CD4-positive, alpha-beta T cell treated with Interleukin-21 for 1 hour (primary cell): ENCODE results near the gene UPK1A.

Source experiments
- DNase-seq: peaks from one replicate; pipeline ENCODE4 v3.0.0-alpha.2; 2020

Gene UPK1A

DNA sequence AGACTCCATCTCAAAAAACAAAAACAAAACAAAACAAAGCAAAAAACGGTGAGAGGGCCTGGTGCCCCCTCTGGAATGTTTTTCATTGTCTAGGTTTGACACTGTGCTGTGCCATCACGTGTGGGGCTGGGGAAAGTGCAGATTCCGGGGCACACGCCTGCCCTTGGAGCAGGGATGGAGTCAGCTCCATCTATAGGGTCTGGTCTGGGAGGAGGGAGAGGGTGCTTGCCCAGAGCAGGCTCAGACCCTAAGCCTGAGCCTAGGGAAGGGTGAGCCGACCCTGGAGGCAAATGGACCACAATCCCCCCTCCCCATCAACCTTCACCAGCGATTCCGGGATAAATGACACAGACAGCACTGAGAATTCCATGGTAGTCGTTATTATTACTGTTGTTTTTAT lies 27.1 kb downstream of the UPK1A start:
- DNase-seq = no peak

DNA sequence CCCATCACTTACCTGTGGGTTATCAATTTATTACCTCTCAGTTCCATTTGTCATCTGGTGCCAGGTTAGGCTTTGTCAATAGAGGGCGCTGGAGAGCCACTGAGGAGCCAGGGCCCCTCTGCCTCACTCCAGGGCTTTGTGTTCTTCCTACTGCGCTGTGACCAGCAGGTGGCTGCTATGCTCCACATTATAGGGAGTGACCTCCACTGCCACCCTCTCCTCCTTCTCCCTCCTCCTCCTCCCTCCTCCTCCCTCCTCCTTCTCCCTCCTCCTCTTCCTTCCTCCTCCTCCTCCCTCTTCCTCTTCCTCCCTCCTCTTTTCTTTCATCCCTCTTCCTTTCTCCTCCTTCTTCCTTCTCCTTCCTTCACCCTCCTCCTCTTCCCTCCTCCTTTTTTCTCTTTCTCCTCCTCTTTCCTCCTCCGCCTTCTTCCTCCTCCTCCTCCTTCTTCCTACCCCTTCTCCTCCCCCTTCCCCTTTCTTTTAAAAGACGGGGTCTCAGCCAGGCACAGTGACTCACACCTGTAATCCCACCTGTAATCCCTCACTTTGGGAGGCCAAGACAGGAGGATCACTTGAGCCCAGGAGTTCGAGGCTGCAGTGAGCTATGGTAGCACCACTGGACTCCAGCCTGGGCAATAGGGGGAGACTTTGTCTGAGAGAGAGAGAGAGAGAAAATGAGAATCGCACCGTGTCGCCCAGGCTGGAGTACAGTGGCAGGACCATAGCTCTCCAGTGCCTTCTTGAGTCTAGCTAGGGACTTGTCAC lies 27.7 kb downstream of the UPK1A start:
- DNase-seq = peak; percentile 94

DNA sequence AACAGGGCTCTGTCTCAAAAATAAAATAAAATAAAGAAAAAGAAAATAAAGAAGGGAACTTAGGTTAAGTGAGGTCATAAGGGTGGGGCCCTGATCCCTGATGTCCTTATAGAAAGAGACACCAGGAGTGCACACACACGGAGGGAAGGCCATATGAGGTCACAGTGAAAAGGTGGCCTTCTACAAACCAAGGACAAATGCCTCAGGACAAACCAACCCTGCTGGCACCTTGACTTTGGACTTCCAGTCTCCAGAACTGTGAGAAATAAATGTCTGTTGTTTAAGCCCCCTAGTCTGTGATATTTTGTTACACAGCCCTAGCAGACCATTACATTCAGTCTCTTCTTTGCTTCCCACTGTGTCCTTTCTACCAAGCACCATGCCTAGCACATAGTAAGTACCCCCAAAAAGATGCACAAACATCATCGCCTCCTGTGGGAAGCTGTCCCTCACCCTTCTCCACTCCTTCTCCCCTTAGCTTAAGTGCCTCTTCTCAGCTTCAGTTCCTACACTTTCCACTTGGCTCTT lies 29.6 kb downstream of the UPK1A start:
- no peak for DNase-seq

DNA sequence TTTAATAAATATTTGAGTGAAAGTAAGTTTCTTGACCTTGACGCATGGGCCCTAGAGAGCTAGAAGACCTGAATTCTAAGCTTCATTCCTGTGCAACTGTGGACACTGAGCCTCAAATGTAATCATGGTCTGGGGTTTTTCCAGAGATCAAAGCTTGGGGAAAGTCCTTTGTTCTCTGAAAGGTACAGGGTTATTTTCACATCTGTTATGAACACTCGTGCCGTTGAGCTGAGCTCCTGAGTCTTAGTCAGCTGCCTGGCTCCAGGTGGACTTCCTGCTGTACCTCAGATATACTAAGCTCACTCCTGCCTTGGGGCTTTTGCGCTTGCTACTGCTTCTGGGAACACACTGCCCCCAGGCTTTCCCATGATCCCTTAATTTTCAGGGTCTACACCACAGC lies 30.5 kb downstream of the UPK1A start:
- no peak for DNase-seq

DNA sequence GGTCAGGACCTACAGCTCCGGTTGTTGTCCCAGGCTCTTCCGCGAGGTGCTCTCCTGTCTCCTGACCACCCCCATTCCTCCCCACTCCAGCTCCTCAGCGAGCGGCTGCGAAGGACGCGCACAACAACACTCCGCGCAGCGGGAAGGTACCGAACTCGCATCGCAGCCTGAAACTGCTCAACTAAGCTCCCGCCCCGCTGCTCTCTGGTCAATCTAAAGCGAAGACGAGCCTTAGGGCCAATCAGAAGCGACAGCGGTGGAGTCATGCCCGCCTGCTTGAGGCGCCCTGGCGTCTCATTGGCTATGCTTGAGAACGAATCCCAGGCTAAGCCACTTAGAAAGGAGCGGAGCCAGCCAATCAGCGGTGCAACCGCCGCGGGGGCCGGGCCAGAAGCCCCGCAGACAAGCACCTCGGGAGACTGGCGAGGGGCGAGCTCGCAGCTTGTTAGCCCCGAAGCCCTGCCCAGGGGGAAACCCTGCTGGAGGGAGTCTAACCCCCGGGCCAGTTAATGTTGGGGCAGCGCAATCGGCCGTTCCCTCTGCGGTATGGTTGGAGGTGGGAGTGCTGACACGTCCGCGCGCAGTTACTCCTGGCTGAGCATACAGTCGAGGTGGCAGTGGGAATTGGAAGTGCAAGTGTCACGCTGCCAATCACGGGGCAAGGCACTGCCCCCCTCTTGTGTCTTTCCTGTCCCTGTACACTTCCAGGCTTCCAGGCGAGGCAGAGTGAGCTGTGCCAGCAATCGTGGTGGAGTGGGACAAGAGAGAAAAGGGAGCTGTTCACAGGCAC lies 36.1 kb downstream of the UPK1A start:
- DNase-seq = peak; percentile 97

DNA sequence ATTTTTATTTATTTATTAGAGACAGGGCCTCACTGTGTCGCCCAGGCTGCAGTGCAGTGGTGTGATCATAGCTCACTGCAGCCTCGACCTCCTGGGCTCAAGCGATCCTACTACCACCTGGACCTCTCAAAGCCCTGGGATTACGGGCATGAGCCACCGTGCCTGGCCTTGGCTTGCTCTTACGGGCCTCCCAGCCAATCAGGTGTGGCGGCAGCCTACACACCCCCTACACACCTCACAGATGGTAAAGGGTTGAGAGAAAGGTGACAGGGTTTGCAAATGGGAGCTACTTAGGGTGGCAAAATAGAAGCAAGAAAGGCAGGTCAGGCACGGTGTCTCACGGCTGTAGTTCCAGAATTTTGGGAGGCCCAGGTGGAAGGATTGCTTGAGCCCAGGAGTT lies 37.0 kb downstream of the UPK1A start:
- DNase-seq = no peak

DNA sequence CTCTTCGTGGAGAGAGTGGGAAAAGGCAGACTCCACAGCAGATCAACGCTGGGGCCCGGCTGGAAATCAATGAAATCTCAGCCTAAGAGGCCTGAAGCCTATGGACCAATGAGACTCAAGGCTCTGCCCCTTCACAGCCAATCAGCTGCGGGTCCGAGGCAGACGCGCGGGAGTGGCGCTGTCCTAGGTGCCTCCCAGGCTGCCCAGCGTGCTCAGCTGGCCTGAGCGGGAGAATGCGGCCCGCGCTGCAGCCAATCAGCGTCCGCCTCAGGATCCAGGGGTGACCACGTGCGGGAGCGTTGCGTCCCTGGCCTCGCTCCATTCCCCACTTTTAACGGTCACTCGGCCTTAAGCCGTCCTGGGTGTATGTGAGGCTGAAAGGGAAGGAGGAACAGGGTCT lies 37.9 kb downstream of the UPK1A start, which contains the start of gene ZBTB32:
TSS of gene ZBTB32 (plus strand) at position 341 of the 400 bp plus-strand sequence. CDS start 10,069 bp downstream, outside the sequence.
- no peak for DNase-seq

DNA sequence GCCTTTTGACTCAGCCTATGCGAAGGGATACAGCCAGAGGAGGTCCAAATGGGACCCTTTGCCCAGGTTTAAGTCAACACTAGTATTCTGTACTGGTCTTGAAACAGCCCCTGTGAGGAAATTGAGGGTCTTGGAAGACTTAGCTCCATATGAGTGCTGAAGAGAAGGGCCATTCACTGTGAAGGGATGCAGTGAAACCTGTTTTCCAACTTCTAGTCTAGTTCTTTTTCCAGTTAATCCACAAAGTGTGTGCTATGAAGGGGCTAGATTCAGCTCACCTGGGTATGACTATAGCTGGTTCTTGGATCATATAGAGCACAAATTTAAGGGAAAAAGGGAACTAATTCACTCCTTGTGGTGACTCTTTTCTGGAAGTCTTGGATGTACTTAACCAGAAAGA lies 42.1 kb downstream of the UPK1A start:
- DNase-seq = no peak

DNA sequence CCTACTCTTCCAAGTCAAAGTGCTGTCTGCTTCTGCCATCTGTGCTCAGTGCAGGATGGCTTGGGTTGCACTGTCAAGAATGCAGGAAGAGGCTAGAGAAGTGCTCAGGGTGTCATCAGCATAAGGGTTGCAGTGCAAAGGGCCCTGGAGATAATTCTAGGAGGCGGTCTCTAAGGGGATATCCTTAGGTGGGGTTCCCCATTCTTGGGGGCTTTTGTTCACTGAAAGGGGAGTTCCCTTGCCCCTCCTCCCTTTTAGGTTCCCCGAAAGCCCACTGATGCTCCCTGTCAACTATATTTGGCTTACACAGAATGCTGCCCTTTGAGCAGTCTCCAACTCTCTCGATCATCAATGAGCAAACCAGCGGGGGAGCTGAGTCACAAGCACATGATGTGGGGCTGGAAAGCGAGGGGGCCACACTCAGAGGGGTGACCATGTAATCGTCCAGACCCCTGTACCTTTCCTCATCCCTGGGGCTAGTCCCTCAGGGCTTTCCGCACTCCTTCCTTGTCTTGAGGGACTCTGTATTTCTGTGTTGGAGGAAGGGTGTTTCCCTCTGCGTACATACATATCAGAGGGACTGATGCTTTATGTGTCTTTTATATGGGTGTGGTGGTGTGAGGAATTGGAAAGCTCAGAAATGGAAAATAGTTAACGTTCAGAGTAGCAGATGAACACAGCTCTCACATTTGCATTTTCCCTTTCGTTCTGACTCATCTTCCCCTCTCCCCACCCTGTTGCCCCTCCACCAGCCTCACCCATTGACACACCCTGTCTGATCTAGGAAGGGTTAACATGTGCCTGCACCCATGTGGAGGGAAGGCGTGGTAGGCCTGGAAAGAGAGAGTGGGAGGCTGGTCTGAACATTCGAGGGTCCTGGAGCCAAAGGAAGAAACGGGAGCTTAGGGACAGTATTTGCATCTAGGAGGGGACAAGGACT lies 44.7 kb downstream of the UPK1A start:
- peak; percentile 36 for DNase-seq

DNA sequence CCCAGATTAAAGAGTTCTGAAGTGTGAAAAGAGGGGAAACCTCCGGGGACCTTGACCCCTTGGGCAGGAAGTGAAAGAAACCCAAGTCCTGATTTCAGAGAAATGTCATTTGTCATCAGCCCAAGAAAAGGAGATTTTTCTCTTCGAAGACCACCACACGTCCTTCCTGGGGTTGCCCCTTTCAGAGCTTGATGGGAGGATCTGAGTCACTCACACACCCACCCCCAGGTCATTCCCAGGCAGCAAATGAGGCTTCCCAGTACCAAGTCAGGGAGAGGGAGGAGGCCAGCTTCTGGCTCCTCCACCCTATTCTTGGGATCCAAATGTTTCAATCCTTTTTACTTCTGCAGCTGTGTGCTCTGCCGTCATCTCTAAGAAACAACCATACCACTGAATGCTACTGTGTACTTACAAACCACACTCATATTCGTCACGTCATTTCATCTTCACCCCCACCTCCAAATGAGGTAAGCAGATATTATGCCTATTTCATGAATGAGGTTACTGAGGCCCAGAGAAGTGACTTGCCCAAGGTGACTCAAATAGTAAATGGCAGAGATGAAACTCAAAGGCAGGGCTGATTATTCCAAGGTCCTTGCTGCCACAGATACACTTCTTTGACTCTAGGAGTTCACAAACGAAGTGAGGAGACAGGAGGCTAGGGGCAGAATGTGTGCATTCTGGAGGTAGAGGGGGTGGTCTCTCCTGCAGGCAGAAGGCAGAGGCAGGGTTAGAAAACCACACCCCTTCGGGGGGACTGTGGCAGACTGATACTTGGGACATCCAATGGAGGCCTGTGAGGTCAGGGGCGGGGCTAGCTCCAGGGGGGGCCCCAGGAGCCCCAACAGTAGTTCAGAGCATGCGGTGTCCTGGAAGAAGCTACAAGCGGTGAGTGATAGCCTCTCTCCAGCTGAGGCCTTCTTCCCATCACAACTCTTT lies 46.5 kb downstream of the UPK1A start:
- peak; percentile 55 for DNase-seq

DNA sequence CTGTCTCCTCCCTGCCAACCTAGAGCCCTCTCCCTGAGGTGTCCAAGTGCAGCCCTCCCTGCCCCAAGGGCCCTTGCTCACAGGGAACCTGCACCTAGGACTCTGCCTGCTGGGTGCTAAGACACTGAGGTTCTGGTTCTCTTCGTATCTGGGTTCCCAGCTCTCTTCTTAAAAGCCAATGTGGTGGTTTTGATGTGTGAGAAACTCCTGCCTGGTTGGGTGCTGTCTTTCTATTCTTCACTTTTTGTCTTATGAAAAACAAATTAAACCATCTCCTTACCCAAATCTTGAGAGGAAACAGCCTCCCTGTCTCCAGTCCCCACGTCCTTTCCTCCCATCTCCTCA lies 47.2 kb downstream of the UPK1A start:
- no peak for DNase-seq

DNA sequence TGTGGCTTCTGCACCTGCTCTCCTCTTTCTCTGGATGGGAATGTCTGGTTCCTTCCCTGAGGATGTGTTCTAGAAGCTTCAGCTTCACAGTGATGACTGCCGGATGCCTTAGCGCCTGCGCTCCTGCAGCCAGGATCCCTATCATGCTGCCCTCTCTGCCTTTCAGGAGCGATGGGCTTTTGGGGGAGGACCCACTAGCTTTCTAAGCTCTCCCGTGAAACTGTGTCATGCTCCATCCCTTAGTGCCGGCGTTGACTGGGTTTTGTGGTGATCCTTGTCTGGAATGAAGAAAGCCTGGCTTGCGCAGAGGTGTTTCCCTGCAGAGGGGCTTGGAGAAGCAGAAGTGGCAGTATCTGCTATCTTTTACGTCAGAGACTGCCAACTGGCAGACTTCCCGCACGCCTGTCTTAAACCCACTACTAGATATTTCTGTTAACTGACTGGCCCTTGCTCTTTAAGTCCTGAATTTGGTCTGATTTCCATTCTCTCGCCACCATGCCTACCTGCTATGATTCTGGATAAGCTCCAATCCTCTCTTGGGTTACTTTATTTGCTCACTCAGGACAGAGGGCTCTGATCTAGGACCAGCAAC lies 47.7 kb downstream of the UPK1A start:
- no peak for DNase-seq

DNA sequence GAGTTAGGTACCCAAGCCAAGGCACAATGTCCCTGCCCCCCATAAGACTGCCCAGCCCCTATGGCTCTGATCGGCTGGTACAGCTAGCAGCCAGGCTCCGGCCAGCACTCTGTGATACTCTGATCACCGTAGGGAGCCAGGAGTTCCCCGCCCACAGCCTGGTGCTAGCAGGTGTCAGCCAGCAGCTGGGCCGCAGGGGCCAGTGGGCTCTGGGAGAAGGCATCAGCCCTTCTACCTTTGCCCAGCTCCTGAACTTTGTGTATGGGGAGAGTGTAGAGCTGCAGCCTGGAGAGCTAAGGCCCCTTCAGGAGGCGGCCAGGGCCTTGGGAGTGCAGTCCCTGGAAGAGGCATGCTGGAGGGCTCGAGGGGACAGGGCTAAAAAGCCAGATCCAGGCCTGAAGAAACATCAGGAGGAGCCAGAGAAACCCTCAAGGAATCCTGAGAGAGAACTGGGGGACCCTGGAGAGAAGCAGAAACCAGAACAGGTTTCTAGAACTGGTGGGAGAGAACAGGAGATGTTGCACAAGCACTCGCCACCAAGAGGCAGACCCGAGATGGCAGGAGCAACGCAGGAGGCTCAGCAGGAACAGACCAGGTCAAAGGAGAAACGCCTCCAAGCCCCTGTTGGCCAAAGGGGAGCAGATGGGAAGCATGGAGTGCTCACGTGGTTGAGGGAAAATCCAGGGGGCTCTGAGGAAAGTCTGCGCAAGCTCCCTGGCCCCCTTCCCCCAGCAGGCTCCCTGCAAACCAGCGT lies 48.5 kb downstream of the UPK1A start:
- no peak for DNase-seq

DNA sequence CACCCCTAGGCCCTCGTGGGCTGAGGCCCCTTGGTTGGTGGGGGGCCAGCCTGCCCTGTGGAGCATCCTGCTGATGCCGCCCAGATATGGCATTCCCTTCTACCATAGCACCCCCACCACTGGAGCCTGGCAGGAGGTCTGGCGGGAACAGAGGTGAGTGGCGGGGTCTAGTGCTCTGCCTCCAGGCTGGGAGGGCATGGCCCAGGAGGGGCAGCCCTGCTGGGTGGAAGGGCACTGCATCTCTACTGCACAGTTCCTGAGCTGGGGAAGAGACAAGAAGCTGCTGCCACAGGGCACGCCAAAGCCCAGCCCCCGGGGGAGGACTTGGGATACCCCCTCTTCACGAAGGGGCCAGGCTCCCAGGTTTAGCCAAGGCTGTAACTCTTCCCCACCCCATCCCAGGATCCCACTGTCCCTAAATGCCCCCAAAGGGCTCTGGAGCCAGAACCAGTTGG lies 49.1 kb downstream of the UPK1A start:
- DNase-seq = no peak

DNA sequence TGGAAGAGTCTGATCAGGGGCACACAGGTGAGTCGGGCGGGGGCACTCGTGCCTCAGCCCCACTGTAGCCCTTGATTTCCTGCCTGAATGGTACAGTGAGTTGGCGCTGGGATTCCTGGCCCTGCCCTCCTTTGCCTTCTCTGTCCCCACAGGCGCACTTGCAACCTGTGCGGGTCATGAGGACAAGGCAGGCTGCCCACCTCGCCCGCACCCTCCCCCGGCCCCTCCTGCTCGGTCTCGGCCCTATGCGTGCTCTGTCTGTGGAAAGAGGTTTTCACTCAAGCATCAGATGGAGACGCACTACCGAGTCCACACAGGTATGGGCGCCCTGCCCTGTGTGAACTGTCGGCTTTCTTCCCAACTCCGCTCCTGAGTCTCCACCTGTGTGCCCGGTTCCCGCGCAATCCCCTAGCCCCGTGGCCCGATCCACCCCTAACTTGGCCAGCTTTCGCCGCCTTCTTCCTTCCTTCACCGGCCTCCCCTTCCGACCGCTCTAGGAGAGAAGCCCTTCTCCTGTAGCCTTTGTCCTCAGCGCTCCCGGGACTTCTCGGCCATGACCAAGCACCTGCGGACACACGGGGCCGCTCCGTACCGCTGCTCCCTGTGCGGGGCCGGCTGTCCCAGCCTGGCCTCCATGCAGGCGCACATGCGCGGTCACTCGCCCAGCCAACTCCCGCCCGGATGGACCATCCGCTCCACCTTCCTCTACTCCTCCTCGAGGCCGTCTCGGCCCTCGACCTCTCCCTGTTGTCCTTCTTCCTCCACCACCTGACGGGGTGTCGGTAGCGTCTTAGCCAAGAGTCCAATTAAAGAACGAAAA lies 49.9 kb downstream of the UPK1A start:
- DNase-seq = peak; percentile 19

DNA sequence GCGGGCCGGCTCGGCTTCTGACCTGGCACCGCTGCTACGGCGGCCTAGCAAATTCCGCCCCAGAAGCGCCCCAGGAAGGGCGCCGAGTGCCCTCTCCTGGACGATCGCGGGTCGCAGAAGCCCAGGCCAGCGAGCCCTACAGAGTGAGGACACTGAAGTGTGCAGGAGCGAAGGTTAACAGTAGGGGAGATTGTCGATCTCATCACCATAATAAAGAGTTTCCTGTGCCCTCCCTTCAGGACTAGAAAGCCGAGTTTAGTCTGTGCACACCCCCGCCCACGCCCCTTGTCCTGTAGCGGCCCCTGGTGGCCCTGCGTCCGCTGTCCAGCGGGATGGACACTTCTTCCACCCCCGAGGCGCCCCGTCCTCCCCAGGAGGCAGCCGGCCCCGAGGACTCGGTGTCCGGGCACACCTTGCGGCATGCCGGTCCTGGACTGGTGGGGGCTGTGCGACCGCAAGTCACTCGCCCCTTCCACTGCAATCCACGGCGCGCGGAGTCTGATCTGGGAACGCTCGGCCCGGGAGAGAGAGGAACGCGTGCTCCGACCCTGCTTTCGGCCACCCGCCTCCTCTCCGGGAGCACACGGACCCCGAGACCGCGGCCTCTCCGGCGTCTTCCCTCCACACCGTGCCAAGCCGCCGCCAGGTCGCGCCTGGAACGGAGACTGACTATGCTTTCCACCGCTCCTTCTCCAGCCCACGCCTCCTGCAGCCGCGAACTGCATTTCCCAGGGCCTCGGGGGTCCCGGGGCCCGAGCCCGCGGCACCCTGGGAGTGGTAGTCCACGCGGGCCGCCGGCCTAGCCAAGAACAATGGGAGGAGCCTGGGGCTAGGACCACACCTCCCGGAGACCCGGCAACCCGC lies 50.7 kb downstream of the UPK1A start:
- peak; percentile 98 for DNase-seq

DNA sequence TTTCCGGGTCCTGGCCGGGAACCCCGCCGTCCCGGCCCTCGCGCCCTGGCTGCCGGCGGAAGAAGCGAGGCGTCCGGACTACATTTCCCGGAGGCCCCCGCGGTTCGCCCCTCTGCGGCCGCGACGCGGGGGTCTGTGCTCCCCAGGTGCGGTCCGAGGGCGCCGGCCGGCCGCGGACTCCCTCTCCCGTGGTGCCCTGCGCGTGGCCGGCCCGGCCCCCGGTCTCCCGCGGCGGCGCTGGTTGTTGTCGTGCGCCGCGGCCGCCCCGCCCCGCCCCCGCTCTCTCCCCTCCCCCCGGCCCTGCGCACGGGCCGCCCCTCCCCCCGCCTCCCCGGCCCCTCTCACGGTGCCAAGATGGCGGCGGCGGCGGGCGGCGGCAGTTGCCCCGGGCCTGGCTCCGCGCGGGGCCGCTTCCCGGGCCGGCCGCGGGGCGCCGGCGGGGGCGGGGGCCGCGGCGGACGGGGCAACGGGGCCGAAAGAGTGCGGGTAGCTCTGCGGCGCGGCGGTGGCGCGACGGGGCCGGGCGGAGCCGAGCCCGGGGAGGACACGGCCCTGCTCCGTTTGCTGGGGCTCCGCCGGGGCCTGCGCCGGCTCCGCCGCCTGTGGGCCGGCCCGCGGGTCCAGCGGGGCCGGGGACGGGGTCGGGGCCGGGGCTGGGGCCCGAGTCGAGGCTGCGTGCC lies 51.5 kb downstream of the UPK1A start, which contains the start of gene KMT2B:
TSS of gene KMT2B (plus strand) at position 339 of the 680 bp plus-strand sequence. CDS start at position 355, 16 bp downstream.
- DNase-seq = no peak
